Stimulated activated CD8-positive, alpha-beta memory T cell treated with anti-CD3 and anti-CD28 coated beads, Interleukin-4, amount 100 ng/mL, for 1 hour (primary cell): ENCODE measurements around the gene CCT6A.
"Not testable (repeated sequence)": the region's sequence is repeated elsewhere in the genome, so short reads cannot be mapped to it uniquely, and the experiment has no call there.

Experiments
- DNase-seq, 2 donors: peaks; one replicate each; pipeline ENCODE4 v3.0.0-alpha.2; 2020; ENCODE audit warnings: low read depth in 2 of 2, low spot score in 1 of 2

CCT6A gene

DNA sequence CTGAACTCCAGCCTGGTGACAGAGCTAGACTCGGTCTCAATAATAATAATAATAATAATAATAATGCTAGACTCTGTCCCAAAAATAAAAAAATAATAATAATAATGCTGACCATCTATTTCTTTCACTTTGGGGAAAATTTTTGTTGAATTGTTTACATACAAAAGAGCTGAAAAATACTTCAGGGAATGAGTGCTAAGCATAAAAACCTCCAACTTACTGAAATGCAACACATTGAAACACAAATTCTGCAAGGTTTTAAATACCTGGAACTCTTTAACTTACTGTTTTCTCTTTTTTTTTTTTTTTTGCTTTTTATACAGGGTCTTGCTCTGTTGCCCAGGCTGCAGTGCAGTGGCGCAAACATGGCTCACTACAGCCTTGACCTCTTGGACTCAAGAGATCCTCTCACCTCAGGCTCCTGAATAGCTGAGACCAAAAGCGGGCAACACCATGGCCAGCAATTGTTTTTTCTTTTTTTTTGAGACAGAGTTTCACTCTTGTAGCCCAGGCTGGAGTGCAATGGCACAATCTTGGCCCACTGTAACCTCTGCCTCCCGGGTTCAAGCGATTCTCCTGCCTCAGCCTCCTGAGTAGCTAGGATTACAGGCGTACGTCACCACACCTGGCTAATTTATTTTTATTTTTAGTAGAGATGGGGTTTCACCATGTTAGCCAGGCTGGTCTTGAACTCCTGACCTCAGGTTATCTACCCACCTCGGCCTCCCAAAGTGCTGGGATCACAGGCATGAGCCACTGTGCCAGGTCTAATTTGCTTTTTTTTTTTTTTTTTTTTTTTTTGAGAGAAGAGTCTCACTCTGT is 46.8 kb downstream of the CCT6A start:
- DNase-seq, result not testable (repeated sequence)

DNA sequence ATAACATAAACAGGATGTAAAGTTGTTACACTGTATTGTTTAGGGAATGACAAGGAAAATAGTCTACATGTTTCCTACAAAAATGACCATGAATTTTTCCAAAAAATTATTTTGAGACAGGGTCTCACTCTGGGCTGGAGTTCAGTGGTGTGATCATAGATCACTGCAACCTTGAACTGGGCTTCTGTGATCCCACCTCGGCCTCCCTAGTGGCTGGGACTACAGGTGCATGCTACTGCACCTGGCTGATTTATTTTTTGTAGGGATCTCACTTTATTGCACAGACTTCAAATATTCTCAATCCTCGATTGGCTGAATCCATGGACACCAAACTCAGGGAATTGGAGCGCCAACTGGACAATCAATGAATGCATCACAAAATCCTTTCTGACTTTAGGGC is 48.1 kb downstream of the CCT6A start:
- no peak for DNase-seq

DNA sequence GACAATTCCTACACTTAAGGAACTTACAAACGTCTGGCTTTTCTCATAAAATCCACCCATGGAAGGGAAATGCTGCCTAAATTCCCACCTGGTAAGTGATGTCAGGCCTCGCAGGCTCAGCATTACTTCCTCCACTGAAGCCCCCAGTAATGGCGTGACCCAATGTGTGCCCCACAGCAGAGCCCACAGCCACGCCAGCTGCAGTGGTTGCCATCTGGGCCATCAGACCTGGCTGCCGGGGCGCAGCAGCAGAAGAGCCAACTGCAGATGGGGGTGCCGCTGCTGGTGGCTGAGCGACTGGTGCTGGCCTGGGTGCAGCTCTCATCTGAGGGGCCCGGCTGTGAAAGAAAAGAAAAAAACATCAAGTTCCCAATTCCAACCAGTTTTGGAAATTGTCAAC is 52.6 kb downstream of the CCT6A start:
- not testable (repeated sequence) for DNase-seq

DNA sequence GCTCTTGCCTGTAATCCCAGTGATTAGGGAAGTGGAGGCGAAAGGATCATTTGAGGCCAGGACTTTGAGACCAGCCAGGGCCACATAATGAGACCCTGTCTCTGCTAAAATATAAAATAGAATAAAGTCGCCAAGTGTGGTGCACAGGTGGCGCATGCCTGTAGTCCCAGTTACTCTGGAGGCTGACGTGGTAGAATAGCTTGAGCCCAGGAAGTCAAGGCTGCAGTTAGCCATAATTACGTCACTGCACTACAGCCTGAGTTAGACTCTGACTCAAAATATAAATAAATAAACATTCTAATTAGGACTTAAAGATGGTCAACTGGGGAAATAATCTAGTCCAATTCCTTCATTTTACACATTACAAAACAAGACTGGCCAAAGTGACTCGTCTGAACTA is 53.9 kb downstream of the CCT6A start:
- no peak for DNase-seq

DNA sequence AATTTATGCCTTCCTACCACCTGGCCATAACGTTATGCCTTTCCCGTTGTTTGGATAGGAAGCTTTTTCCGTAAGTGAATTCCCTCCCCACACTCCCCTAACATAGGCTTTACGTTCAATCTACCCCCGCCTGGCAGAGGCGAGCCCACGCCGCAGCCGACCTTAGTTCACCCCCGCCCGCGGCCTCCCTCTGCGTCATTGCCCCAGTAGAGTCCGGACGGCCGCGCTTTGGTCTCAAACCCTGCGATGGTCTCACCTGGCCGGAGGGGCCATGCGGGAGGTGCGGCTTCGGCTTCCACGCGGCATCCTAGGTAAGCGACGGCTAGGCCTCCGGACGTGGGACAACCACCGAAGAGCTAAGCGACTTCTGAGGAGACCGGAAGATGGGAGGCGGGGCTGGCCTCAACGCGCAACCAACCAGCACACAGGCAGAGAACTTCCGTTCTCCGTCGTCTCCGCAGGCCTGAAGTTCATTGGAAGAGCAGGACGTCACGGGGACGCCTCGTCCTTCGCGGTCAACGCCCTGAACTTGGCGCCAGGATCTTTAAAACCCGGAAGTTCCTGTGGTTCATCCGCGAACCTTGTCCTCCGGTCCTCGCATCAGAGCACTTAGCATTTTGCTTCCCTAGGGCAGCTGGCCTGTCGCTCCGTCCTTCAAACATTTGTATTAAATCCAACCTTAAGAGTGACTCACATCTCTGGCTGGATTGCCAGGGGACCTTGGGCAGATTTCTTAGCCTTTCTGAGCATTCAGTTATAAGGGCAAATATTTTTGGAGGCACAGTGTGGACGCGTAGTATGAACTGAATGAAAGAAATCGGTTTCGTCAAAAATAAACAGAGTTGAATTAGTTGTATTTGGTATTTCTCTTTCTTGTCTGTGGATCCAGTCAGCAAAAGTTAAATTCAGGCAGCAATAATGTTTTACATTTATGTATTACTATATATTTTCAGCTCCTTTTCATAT is 54.8 kb downstream of the CCT6A start, which contains the start of gene CHCHD2:
TSS of gene CHCHD2 (minus strand) at position 369 of the 966 bp plus-strand sequence. CDS start at position 306, 63 bp downstream.
- peak; percentile 72 to 87 for DNase-seq

DNA sequence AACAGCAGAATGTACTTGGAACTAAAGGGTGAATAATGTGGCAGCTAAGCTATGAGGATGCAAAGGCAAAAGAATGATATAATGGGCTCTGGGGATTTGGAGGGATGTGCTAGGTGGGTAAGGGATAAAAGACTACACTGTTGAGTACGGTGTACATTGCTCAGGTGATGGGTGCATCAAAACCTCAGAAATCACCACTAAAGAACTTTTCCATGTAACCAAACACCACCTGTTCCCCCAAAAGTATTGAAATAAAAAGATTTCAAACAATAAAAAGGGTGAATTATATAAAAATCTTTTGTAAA is 56.3 kb downstream of the CCT6A start:
- DNase-seq, result no peak

DNA sequence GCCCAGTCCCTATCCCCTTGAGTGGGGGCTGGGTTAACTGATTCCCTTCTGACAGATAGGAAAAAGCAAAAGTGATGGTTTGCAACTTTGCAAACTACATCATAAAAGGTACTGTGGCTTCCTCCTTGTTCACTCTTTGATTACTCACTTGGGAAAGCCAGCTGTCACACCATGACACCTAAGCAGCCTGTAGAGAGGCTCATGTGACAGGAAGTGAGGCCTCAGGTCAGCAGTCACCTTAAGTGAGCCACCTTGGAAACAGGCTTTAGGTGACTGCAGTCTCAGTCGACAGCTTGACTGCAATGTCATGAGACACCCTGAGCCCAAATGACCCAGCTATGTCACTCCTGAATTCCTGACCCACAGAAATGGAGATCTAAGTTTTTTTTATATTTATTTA is 59.0 kb downstream of the CCT6A start:
- DNase-seq, result no peak

DNA sequence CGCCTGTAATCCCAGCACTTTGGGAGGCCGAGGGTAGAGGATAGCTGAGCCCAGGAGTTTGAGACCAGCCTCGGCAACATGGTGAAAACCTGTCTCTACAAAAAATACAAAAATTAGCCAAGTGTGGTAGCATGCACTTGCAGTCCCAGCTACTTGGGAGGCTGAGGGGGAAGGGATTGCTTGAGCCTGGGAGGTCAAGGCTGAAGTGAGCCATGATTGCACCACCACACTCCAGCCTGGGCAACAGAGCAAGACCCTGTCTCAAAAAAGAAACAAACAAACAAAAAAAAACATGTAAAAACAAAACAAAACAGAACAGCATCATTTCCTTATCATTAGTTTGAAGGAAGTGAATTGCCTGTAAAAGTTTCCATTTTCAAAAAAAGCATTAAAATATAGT is 60.7 kb downstream of the CCT6A start:
- DNase-seq, result not testable (repeated sequence)
